GM19099 (cell line): Measurements from ENCODE around the gene MAN1B1.

Source experiments
- POLR2A ChIP-seq: IDR thresholded peaks from 3 replicates; pipeline ENCODE4 v1.6.1; 2011; ENCODE audit warnings: low read depth; ENCODE audit not compliant: insufficient read length; ENCODE audit errors: extremely low read depth

The MAN1B1 gene

GRCh38 chr9:137086531-137087408, at the start of gene MAN1B1:
Gene MAN1B1 (plus strand): TSS chr9:137086985. CDS start chr9:137087000, 15 bp downstream.
- peak; percentile 69 for TF ChIP-seq POLR2A

- no peak for TF ChIP-seq POLR2A
Observed at GRCh38 chr9:137037035-137037434, 49.8 kb upstream of the MAN1B1 start.

- no peak for TF ChIP-seq POLR2A
Observed at GRCh38 chr9:137037483-137037882, 49.3 kb upstream of the MAN1B1 start.

- no peak for TF ChIP-seq POLR2A
Observed at GRCh38 chr9:137038916-137039315, 47.9 kb upstream of the MAN1B1 start.

- no peak for TF ChIP-seq POLR2A
Observed at GRCh38 chr9:137039611-137040366, 47.0 kb upstream of the MAN1B1 start.

- TF ChIP-seq POLR2A: no peak
Observed at GRCh38 chr9:137040568-137040967, 46.2 kb upstream of the MAN1B1 start.

- no peak for TF ChIP-seq POLR2A
Observed at GRCh38 chr9:137041124-137041523, 45.7 kb upstream of the MAN1B1 start.

DNA sequence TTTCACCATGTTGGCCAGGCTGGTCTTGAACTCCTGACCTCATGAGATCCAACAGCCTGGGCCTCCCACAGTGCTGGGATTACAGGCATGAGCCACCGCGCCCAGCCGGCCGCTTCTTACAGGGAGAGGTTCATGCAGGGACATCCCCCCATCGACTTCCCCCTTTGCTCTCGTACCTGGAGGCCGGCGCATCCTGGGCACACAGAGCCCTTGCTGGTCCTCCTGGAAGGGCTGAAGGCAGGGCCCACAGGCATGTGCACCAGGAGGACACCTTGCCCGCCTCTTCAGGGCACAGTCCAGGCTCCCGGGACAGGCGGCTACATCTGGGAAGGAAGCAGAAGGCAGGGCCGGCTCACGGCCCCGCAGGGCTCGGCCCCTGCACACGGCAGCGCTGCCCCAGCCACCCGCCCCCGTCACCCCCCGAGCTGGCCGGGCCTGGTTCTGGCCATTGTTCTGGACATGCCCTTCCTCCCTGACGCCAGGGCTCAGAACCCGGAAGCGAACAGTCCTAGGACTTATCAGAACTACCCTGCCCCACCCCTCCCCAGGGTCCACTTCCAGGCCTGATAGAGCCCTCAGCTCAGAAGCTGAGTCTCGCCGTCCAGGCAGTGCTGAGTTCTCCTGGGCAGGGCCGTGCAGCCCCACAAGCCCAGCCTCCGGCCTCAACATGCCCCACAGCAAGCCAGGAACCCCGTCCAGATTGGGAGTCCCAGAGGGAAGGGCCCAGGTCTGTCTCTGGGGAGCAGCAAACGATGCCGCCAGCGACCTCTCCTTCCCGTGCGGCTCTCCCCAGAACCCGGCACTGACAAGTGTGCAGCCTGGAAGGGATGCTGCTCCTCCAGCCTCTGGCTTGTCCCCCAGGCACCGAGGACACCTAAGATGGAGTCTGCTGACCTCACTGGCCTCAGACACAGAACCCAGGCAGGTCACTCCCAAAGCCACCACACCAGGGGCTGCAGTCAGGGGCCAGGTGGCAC, 43.7 kb upstream of the MAN1B1 start:
- TF ChIP-seq POLR2A: no peak

DNA sequence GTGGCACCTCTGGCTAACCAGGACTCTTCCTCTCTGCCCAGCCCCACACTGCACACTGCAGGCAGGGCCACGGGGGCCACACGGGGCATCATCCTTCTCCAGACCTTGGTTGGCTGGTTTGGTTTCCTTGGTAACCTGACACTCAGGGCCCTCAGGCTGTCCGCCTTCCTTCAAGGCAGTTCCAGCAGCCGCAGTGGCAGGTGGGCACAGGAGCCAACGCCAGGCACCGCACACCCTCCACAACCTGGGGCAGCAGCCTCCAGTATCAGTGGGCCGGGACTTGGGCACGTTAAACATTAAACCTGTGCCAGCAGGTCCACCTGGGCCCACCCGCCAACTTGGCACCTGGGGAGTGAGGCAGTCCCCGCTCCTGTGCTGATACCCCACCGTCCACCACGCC, 42.7 kb upstream of the MAN1B1 start:
- no peak for TF ChIP-seq POLR2A

- TF ChIP-seq POLR2A: no peak
Observed at GRCh38 chr9:137044502-137045177, 42.1 kb upstream of the MAN1B1 start.

DNA sequence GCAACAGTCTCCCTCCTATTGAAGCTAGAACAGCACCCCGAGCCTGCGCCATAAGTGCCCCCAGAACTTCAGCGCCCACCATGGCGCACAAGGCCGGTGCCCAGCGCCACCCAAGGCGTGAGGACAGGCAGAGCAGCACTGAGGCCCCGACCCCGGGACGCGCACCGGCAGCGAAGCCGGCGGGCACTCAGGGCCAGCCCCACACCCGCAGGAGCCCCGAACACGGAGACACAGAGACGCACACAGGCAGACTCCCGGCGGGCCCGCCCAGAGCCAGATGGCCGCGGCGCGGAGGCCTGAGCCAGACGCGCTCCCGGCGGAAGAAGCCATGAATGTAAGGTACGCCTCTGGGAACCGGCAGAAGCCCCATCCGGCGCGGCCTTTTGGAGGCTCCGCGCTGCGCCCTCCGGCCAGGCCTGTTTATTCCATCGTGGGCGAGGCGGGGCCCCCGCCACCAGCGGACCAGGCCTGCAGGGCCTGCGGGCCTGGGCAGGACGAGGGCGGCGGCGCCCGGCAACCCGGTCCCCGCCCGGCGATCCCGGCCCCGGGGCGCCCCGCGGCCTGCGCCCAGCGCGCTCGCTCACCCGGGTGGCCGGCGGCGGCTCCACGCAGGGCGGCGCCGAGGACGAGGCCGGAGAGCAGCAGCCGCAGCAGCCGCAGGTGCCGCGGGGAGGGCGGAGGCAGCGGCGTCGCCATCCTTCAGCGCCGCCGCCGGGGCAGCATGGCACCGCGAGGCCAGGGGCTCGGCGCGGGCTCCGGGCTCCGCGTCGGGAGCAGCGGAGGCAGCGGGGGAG, 41.3 kb upstream of the MAN1B1 start:
- no peak for TF ChIP-seq POLR2A

GRCh38 chr9:137046088-137046787, 40.5 kb upstream of the MAN1B1 start, which contains the start of gene NPDC1:
Gene NPDC1 (minus strand): TSS chr9:137046177. CDS start chr9:137045989, 188 bp downstream.
- TF ChIP-seq POLR2A: no peak
